ENCODE data around the gene CORO1A.
A peak's percentile ranks its signal among the peaks of the same experiment; 100 is the strongest.
"Not testable (repeated sequence)": the region's sequence is repeated elsewhere in the genome, so short reads cannot be mapped to it uniquely, and the experiment has no call there.

Gene CORO1A

GRCh38 chr16:30193615-30194014, 10.2 kb downstream of the CORO1A start, which contains the start of the genes BOLA2B and SLX1A:
Gene BOLA2B (minus strand): TSS chr16:30193666. CDS start chr16:30193595, 71 bp downstream.
Gene SLX1A (plus strand): TSS chr16:30193875. CDS start chr16:30194085, 210 bp downstream.
- H3K23ac ChIP-seq (ENCODE audit: low read length in 2 of 2); H3K36me3 ChIP-seq (ENCODE audit: control insufficient read depth in 1 of 2, insufficient read depth in 2 of 2, low read depth in 1 of 2, low read length in 2 of 2); H3K79me1 ChIP-seq (replicated peaks; ENCODE audit: low read length, poor library complexity, severe bottlenecking); H3K4me1 ChIP-seq (ENCODE audit: control insufficient read depth, insufficient read depth, low read depth, low read length); H3K18ac ChIP-seq (ENCODE audit: low read depth in 1 of 2, low read length in 2 of 2); H4K8ac ChIP-seq (ENCODE audit: low read length); H3K9ac ChIP-seq (ENCODE audit: low read length); H3K27me3 ChIP-seq (ENCODE audit: control insufficient read depth in 1 of 2, insufficient read depth in 1 of 2, low read length in 2 of 2); H2BK12ac ChIP-seq (ENCODE audit: low read length in 2 of 2); DNase-seq; H3K9me3 ChIP-seq (ENCODE audit: control insufficient read depth, low read length); H3K4ac ChIP-seq (ENCODE audit: low read depth in 1 of 2, low read length in 2 of 2); H2AFZ ChIP-seq (ENCODE audit: low read depth, low read length); H3K27ac ChIP-seq (ENCODE audit: low read length, poor library complexity, severe bottlenecking); H2AK5ac ChIP-seq (ENCODE audit: low read length, severe bottlenecking); H2BK5ac ChIP-seq (ENCODE audit: low read depth, low read length, poor library complexity, severe bottlenecking); H2BK15ac ChIP-seq (ENCODE audit: low read depth, poor library complexity, severe bottlenecking); H4K91ac ChIP-seq (ENCODE audit: low read length); H2BK120ac ChIP-seq (ENCODE audit: low read depth, low read length): not testable (repeated sequence)
- Histone ChIP-seq H3K14ac (ENCODE audit: low read length in 2 of 2) (peak within 1 kb of the TSS in 1 of 2 experiments; percentile 26), H3K4me3 (ENCODE audit: insufficient read depth in 1 of 2, low read depth in 1 of 2, low read length in 2 of 2) (peak within 1 kb of the TSS; percentile 56 to 72), H3K4me2 (ENCODE audit: low read length, poor library complexity, severe bottlenecking) (peak within 1 kb of the TSS; percentile 56)
- WGBS = no CpG with 5 or more reads among the region's 34 CpGs

- H2BK15ac ChIP-seq (ENCODE audit: low read depth, poor library complexity, severe bottlenecking); H4K91ac ChIP-seq (ENCODE audit: low read length); H2AFZ ChIP-seq (ENCODE audit: low read depth, low read length); H3K9me3 ChIP-seq (ENCODE audit: control insufficient read depth, low read length); H3K4ac ChIP-seq (ENCODE audit: low read depth in 1 of 2, low read length in 2 of 2); H3K23ac ChIP-seq (ENCODE audit: low read length in 2 of 2); H3K9ac ChIP-seq (ENCODE audit: low read length); H2BK12ac ChIP-seq (ENCODE audit: low read length in 2 of 2); H3K36me3 ChIP-seq (ENCODE audit: control insufficient read depth in 1 of 2, insufficient read depth in 2 of 2, low read depth in 1 of 2, low read length in 2 of 2); H3K4me1 ChIP-seq (ENCODE audit: control insufficient read depth, insufficient read depth, low read depth, low read length); H2AK5ac ChIP-seq (ENCODE audit: low read length, severe bottlenecking); H3K27me3 ChIP-seq (ENCODE audit: control insufficient read depth in 1 of 2, insufficient read depth in 1 of 2, low read length in 2 of 2); DNase-seq; H2BK5ac ChIP-seq (ENCODE audit: low read depth, low read length, poor library complexity, severe bottlenecking); H4K8ac ChIP-seq (ENCODE audit: low read length); H3K18ac ChIP-seq (ENCODE audit: low read depth in 1 of 2, low read length in 2 of 2); H3K27ac ChIP-seq (ENCODE audit: low read length, poor library complexity, severe bottlenecking); H3K79me1 ChIP-seq (replicated peaks; ENCODE audit: low read length, poor library complexity, severe bottlenecking); H2BK120ac ChIP-seq (ENCODE audit: low read depth, low read length): not testable (repeated sequence)
- Histone ChIP-seq H3K4me2 (ENCODE audit: low read length, poor library complexity, severe bottlenecking) (peak overlapping the region; percentile 56), H3K4me3 (ENCODE audit: insufficient read depth in 1 of 2, low read depth in 1 of 2, low read length in 2 of 2) (peak overlapping the region; percentile 56 to 72), H3K14ac (ENCODE audit: low read length in 2 of 2) (peak overlapping the region in 1 of 2 experiments; percentile 26)
- WGBS = no CpG with 5 or more reads among the region's 60 CpGs
Observed at GRCh38 chr16:30194172-30194925, 10.9 kb downstream of the CORO1A start.

GRCh38 chr16:30197001-30197400, 13.6 kb downstream of the CORO1A start:
- not testable (repeated sequence) for H3K23ac ChIP-seq (ENCODE audit: low read length in 2 of 2); DNase-seq; H4K8ac ChIP-seq (ENCODE audit: low read length); H3K9ac ChIP-seq (ENCODE audit: low read length); H3K9me3 ChIP-seq (ENCODE audit: control insufficient read depth, low read length); H3K4me3 ChIP-seq (ENCODE audit: insufficient read depth in 1 of 2, low read depth in 1 of 2, low read length in 2 of 2); H2BK12ac ChIP-seq (ENCODE audit: low read length in 2 of 2); H4K91ac ChIP-seq (ENCODE audit: low read length); H3K4me2 ChIP-seq (ENCODE audit: low read length, poor library complexity, severe bottlenecking); H2AFZ ChIP-seq (ENCODE audit: low read depth, low read length); H3K4ac ChIP-seq (ENCODE audit: low read depth in 1 of 2, low read length in 2 of 2); H3K4me1 ChIP-seq (ENCODE audit: control insufficient read depth, insufficient read depth, low read depth, low read length); H2BK120ac ChIP-seq (ENCODE audit: low read depth, low read length); H2BK5ac ChIP-seq (ENCODE audit: low read depth, low read length, poor library complexity, severe bottlenecking); H3K18ac ChIP-seq (ENCODE audit: low read depth in 1 of 2, low read length in 2 of 2); H3K79me1 ChIP-seq (replicated peaks; ENCODE audit: low read length, poor library complexity, severe bottlenecking); H2AK5ac ChIP-seq (ENCODE audit: low read length, severe bottlenecking); H3K27me3 ChIP-seq (ENCODE audit: control insufficient read depth in 1 of 2, insufficient read depth in 1 of 2, low read length in 2 of 2); H2BK15ac ChIP-seq (ENCODE audit: low read depth, poor library complexity, severe bottlenecking); H3K36me3 ChIP-seq (ENCODE audit: control insufficient read depth in 1 of 2, insufficient read depth in 2 of 2, low read depth in 1 of 2, low read length in 2 of 2); H3K27ac ChIP-seq (ENCODE audit: low read length, poor library complexity, severe bottlenecking); H3K14ac ChIP-seq (ENCODE audit: low read length in 2 of 2)
- no CpG with 5 or more reads among the region's 2 CpGs for WGBS

- H3K9ac ChIP-seq (ENCODE audit: low read length); H3K27me3 ChIP-seq (ENCODE audit: control insufficient read depth in 1 of 2, insufficient read depth in 1 of 2, low read length in 2 of 2); H2BK12ac ChIP-seq (ENCODE audit: low read length in 2 of 2); H4K91ac ChIP-seq (ENCODE audit: low read length); H3K4me3 ChIP-seq (ENCODE audit: insufficient read depth in 1 of 2, low read depth in 1 of 2, low read length in 2 of 2); H3K9me3 ChIP-seq (ENCODE audit: control insufficient read depth, low read length); H3K14ac ChIP-seq (ENCODE audit: low read length in 2 of 2); H3K27ac ChIP-seq (ENCODE audit: low read length, poor library complexity, severe bottlenecking); H3K23ac ChIP-seq (ENCODE audit: low read length in 2 of 2); H2BK120ac ChIP-seq (ENCODE audit: low read depth, low read length); H3K4me2 ChIP-seq (ENCODE audit: low read length, poor library complexity, severe bottlenecking); H3K18ac ChIP-seq (ENCODE audit: low read depth in 1 of 2, low read length in 2 of 2); H4K8ac ChIP-seq (ENCODE audit: low read length); H3K79me1 ChIP-seq (replicated peaks; ENCODE audit: low read length, poor library complexity, severe bottlenecking); H2AFZ ChIP-seq (ENCODE audit: low read depth, low read length); H2AK5ac ChIP-seq (ENCODE audit: low read length, severe bottlenecking); H2BK15ac ChIP-seq (ENCODE audit: low read depth, poor library complexity, severe bottlenecking); H3K36me3 ChIP-seq (ENCODE audit: control insufficient read depth in 1 of 2, insufficient read depth in 2 of 2, low read depth in 1 of 2, low read length in 2 of 2); DNase-seq; H3K4ac ChIP-seq (ENCODE audit: low read depth in 1 of 2, low read length in 2 of 2); H2BK5ac ChIP-seq (ENCODE audit: low read depth, low read length, poor library complexity, severe bottlenecking); H3K4me1 ChIP-seq (ENCODE audit: control insufficient read depth, insufficient read depth, low read depth, low read length): not testable (repeated sequence)
- WGBS = no CpG with 5 or more reads among the region's 3 CpGs
Observed at GRCh38 chr16:30199049-30199448, 15.6 kb downstream of the CORO1A start, which contains the start of gene SULT1A3. Gene SULT1A3 (plus strand): TSS chr16:30199255. CDS start chr16:30200729, 1,474 bp downstream.
